Rectal smooth muscle tissue (tissue), 1 donor: ENCODE data around the gene SAMD4B.

ENCODE experiments used
- H3K27ac ChIP-seq: one replicate; pipeline ENCODE4 v1.7.0; 2013; ENCODE audit warnings: low read depth, low read length, inconsistent platforms
- H3K27me3 ChIP-seq: one replicate; pipeline ENCODE4 v1.7.0; 2013; ENCODE audit warnings: low read length; ENCODE audit not compliant: control insufficient read depth, insufficient read depth
- H3K36me3 ChIP-seq: one replicate; pipeline ENCODE4 v1.7.0; 2013; ENCODE audit warnings: low read length; ENCODE audit not compliant: control insufficient read depth, insufficient read depth
- H3K4me1 ChIP-seq: one replicate; pipeline ENCODE4 v1.7.0; 2013; ENCODE audit warnings: low read length; ENCODE audit not compliant: control insufficient read depth, insufficient read depth
- H3K4me3 ChIP-seq: one replicate; pipeline ENCODE4 v1.7.0; 2013; ENCODE audit warnings: low read length
- H3K9ac ChIP-seq: one replicate; pipeline ENCODE4 v1.7.0; 2013; ENCODE audit warnings: low read length

SAMD4B gene

GRCh38 chr19:39318071-39318470, 24.1 kb upstream of the SAMD4B start:
- Histone ChIP-seq H3K4me1 (no peaks in the 10 kb centered on the region), H3K4me3 (no peak overlapping the region), H3K36me3 (no peaks in the 10 kb centered on the region), H3K27me3 (no peaks in the 10 kb centered on the region), H3K27ac (no peak overlapping the region), H3K9ac (no peak overlapping the region)

GRCh38 chr19:39318690-39319089, 23.5 kb upstream of the SAMD4B start:
- Histone ChIP-seq H3K27me3 (no peaks in the 10 kb centered on the region), H3K27ac (no peak overlapping the region), H3K4me1 (no peaks in the 10 kb centered on the region), H3K9ac (no peak overlapping the region), H3K36me3 (no peaks in the 10 kb centered on the region), H3K4me3 (no peak overlapping the region)

- Histone ChIP-seq H3K9ac (no peak overlapping the region), H3K4me1 (no peaks in the 10 kb centered on the region), H3K36me3 (no peaks in the 10 kb centered on the region), H3K27me3 (no peaks in the 10 kb centered on the region), H3K4me3 (no peak overlapping the region), H3K27ac (no peak overlapping the region)
Observed at GRCh38 chr19:39319098-39319891, 22.9 kb upstream of the SAMD4B start.

GRCh38 chr19:39319892-39320248, 22.4 kb upstream of the SAMD4B start:
- H3K27me3 ChIP-seq: no peaks in the 10 kb centered on the region
- no peaks in the 10 kb centered on the region for H3K4me1 ChIP-seq
- H3K36me3 ChIP-seq: no peaks in the 10 kb centered on the region
- no peak overlapping the region for H3K9ac ChIP-seq
- peak overlapping the region; percentile 72 for H3K4me3 ChIP-seq
- no peak overlapping the region for H3K27ac ChIP-seq

GRCh38 chr19:39321117-39321831, 20.9 kb upstream of the SAMD4B start:
- H3K36me3 ChIP-seq: no peaks in the 10 kb centered on the region
- peak overlapping the region; percentile 4 for H3K4me3 ChIP-seq
- H3K27ac ChIP-seq: no peak overlapping the region
- no peak overlapping the region for H3K9ac ChIP-seq
- no peaks in the 10 kb centered on the region for H3K27me3 ChIP-seq
- no peaks in the 10 kb centered on the region for H3K4me1 ChIP-seq

- no peak overlapping the region for H3K9ac ChIP-seq
- no peak overlapping the region for H3K27ac ChIP-seq
- H3K4me3 ChIP-seq: no peak overlapping the region
- H3K27me3 ChIP-seq: no peaks in the 10 kb centered on the region
- H3K36me3 ChIP-seq: no peaks in the 10 kb centered on the region
- no peaks in the 10 kb centered on the region for H3K4me1 ChIP-seq
Observed at GRCh38 chr19:39321832-39322176, 20.4 kb upstream of the SAMD4B start.

- no peaks in the 10 kb centered on the region for H3K36me3 ChIP-seq
- H3K27ac ChIP-seq: no peak overlapping the region
- no peak overlapping the region for H3K4me3 ChIP-seq
- H3K9ac ChIP-seq: no peak overlapping the region
- no peaks in the 10 kb centered on the region for H3K27me3 ChIP-seq
- no peaks in the 10 kb centered on the region for H3K4me1 ChIP-seq
Observed at GRCh38 chr19:39324242-39324842, 17.9 kb upstream of the SAMD4B start.

- no peak overlapping the region for H3K9ac ChIP-seq
- no peak overlapping the region for H3K4me3 ChIP-seq
- no peak overlapping the region for H3K27ac ChIP-seq
- H3K36me3 ChIP-seq: no peaks in the 10 kb centered on the region
- H3K4me1 ChIP-seq: no peaks in the 10 kb centered on the region
- H3K27me3 ChIP-seq: no peaks in the 10 kb centered on the region
Observed at GRCh38 chr19:39325778-39326665, 16.2 kb upstream of the SAMD4B start.

GRCh38 chr19:39327363-39328045, 14.7 kb upstream of the SAMD4B start:
- Histone ChIP-seq H3K27ac (no peak overlapping the region), H3K27me3 (no peaks in the 10 kb centered on the region), H3K9ac (no peak overlapping the region), H3K4me1 (no peaks in the 10 kb centered on the region), H3K4me3 (no peak overlapping the region), H3K36me3 (no peaks in the 10 kb centered on the region)

GRCh38 chr19:39328046-39328705, 14.0 kb upstream of the SAMD4B start:
- no peak overlapping the region for H3K27ac ChIP-seq
- H3K36me3 ChIP-seq: no peaks in the 10 kb centered on the region
- no peak overlapping the region for H3K4me3 ChIP-seq
- no peaks in the 10 kb centered on the region for H3K27me3 ChIP-seq
- H3K4me1 ChIP-seq: no peaks in the 10 kb centered on the region
- H3K9ac ChIP-seq: no peak overlapping the region

- Histone ChIP-seq H3K9ac (no peak overlapping the region), H3K27me3 (no peaks in the 10 kb centered on the region), H3K4me3 (no peak overlapping the region), H3K4me1 (no peaks in the 10 kb centered on the region), H3K36me3 (no peaks in the 10 kb centered on the region), H3K27ac (no peak overlapping the region)
Observed at GRCh38 chr19:39329948-39330347, 12.3 kb upstream of the SAMD4B start.
